HG02970 (cell line): Measurements from ENCODE around the gene ADAM19.
"Not testable (repeated sequence)": the region's sequence is repeated elsewhere in the genome, so short reads cannot be mapped to it uniquely, and the experiment has no call there.

Experiments used
- ATAC-seq: cut with Tn5 transposase; IDR thresholded peaks from one replicate; pipeline ENCODE4 v1.9.1; 2021; ENCODE audit warnings: mild to moderate bottlenecking, moderate library complexity, moderate number of reproducible peaks; ENCODE audit not compliant: unreplicated experiment, low FRiP score

Gene ADAM19

GRCh38 chr5:157494178-157494832 lies 81.3 kb downstream of the ADAM19 start:
- ATAC-seq = no peak

GRCh38 chr5:157492886-157493285 lies 82.7 kb downstream of the ADAM19 start:
- ATAC-seq = no peak

DNA sequence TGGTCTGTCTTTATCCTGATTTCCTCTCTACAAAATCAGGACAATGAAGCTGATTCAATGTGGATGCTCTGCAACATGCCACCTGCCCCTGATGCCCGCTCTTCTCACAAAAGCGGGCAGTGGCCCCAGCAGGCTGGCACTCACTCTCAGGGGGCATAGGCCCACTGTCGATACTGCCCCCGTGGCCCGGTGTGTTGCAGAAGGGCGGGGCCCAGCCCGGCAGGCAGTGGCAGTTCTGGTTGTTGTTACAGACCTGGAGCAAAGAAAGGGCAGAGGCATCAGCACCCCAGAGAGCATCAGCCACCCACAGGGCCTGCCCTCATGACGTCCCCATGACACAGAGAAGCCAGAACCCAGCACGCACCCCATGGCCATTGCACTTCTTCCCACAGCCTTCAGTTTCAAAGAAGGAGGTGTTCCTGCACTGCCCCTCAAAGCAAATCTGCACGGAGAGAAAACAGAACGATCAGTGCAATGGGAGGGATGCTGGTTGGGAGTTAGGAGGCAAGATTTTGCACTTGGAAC lies 84.0 kb downstream of the ADAM19 start:
- no peak for ATAC-seq

DNA sequence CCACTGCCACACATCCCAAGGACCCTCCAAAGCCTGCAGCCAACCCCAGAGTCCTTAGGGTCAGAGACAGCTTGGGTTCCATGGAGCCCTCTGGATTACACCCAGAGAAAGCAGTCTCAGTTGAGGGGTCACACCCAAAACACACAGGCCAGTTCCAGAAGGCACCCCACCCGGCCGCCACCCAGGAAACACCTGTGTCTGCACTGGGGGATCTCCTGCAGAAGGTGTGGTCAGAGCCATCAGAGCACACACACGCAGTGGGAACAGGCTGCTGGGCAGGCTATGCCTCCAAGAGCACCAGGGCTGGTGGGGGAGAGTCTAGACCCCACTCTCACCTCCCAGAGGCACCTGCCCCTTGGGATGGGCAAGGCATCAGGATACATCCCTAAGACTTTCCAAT lies 88.2 kb downstream of the ADAM19 start:
- ATAC-seq = no peak

- ATAC-seq = no peak
Measured at GRCh38 chr5:157486861-157487260, 88.7 kb downstream of the ADAM19 start.

- no peak for ATAC-seq
Measured at GRCh38 chr5:157486221-157486681, 89.3 kb downstream of the ADAM19 start.

- ATAC-seq = no peak
Measured at GRCh38 chr5:157485811-157486210, 89.8 kb downstream of the ADAM19 start.

DNA sequence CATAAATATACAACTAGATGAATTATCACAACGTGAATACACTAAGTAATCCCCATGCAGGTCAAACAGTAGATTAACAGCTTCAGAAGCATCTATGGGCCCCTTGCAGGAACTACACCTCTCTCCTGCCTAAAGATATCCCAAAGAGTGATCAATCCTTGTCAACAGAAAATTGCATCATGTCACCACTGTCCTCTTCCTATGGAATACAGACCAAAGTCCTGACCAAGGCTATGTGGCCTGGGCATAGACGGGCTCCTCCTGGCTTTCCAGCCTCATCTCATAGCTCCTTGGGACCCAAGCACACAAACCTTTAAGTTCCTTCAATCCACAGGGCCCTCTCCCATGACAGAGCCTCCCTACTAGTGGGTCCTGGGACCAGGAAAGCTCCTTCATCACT lies 90.2 kb downstream of the ADAM19 start:
- no peak for ATAC-seq

- ATAC-seq = no peak
Measured at GRCh38 chr5:157484768-157485167, 90.8 kb downstream of the ADAM19 start.

DNA sequence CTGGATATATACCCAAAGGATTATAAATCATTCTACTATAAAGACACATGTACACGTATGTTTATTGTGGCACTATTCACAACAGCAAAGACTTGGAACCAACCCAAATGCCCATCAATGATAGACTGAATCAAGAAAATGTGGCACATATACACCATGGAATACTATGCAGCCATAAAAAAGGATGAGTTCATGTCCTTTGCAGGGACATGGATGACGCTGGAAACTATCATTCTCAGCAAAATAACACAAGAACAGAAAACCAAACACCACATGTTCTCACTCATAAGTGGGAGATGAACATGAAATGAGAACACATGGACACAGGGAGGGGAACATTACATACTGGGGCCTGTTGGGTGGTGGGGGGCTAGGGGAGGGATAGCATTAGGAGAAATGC lies 92.9 kb downstream of the ADAM19 start:
- not testable (repeated sequence) for ATAC-seq

DNA sequence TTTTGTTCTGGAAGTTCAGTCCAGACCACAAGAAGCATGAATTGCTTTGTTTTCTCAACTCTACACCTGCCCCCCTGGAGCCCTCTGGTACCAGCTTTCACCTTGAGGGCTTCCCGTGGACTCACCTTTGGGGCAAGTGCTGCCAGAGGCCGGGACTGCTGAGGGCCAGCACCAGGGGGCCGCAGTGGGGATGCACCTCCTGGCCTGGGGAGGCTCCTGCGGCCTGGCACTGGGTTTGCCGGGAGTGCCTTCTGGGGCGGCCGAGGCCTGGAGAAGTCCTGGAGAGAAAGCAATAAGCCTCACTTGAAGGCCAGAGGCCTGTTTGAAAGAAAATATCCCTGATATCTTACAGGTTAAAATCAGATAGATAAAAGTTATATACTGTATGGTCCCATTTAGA lies 93.9 kb downstream of the ADAM19 start:
- ATAC-seq = no peak

- ATAC-seq = no peak
Measured at GRCh38 chr5:157481265-157481664, 94.3 kb downstream of the ADAM19 start.

DNA sequence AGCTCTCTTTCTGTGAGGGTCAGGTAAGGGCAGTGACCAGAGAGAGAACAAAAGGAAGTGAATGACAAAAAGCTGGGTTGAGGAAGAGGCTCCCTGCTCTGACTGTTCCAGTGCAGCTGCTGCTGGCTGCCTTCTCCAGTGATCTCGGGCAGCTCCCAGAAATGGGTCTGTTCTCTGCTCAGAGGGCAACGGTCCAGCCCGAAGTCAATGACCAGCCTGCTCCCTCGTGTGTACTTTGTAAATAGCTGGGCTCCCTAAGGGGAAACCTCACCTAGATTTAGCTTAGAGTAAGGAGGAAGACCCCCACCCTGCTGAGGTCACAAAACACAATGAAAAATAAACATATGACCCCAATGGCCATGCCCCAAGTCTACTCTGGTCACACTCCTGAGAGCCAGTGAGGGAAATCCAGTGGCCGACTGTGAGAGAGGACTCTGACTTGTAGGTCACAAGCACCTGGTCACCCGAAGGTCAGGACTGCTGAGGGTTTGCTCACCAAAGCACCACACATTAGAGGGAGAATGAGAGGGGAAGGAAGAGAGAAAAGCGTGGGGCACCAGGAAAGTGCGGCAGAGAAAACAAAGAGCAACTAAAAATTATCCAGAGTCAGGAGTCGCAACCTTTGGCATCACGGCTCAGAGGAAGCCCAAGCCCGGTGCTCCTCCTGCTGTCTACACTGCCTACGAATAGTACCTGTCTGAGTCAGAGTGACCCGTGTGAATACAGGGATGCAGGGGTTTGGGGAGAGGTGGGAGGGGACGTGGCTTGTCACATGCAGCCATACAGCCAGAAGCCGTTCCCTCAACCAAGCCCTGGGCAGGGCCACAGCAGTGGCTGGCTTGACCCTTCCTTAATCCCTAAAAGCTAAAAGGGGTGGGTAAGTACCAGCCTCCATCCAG lies 95.7 kb downstream of the ADAM19 start:
- ATAC-seq = no peak

- ATAC-seq = no peak
Measured at GRCh38 chr5:157479166-157479565, 96.4 kb downstream of the ADAM19 start.

DNA sequence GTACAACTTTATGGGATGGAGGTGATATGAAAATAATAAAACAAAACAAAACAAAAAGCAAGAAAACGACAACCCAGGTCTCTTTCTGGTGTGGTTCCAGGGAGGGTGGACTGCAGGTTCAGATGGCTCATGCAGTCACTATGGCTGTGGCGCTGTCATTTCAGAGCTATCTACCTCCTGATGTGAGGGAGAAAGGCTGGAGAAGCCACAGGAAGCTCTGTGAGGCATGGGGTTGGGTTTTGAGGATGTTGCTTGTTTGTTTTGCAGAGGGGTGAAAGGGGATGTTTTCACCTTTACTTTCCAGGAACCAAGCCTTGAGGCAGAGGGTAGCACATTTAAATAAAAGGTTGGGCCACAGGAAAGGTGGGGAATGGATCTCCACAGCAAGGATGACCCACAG lies 96.8 kb downstream of the ADAM19 start:
- no peak for ATAC-seq

- no peak for ATAC-seq
Measured at GRCh38 chr5:157477814-157478494, 97.6 kb downstream of the ADAM19 start.

DNA sequence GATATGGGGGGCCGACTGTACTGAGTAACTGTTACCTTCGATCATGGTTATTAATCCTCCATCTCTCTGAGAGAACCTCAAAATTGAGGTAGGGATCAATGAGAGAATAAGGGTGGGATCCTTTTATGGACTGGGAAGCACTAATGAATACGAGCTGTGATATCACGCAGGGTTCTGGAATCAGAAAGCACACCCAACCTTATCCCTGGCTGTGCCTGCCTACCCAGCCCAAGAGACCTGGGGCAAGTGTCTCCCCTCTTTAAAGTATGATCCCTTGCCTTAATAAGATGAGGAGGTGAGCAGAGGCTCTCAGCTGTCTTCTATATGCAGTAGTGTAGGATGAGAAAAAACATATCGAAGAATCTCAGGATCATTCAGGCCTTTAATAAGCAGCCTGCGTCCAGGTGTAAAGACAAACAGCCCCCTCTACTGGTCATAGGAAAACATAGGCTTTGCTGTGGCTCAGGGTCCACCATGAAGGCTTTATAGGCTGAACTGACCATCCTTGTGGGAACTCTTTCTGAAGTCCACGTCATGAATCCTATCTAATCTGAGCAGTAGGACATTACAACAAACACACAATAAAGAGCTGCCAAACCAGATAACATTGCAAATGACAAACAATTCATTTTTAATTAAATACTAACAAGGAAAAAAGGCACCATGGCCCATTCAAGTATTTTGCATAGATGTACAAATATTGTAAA lies 98.7 kb downstream of the ADAM19 start:
- no peak for ATAC-seq

DNA sequence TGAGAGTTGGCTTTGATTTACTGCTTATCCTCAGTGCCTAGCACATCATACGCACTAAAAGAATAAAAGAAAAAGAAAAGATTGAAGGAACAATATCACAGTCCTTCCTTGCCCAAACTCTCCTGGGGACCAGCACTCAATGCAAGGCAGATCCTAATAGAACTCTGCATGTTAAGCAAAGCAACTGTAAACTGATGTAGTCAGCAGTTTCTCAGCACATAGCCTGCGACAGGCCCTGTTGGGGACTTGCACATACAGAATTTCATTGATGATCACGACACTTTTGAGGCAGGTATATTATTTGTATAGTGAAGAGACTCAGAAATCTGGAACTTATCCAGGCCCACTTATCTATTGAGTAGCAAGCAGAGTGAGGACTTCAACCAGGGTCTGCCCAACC lies 100.1 kb downstream of the ADAM19 start:
- ATAC-seq = no peak

GRCh38 chr5:157473383-157474320 lies 101.9 kb downstream of the ADAM19 start:
- no peak for ATAC-seq
